HL-60 (cell line): ENCODE data around the gene ACE.

Experiments
- GABPA ChIP-seq: IDR thresholded peaks from 2 replicates; pipeline ENCODE4 v1.6.1; 2012; ENCODE audit warnings: low read depth
- POLR2AphosphoS5 ChIP-seq: IDR thresholded peaks from 2 replicates; pipeline ENCODE4 v1.6.1; 2012; ENCODE audit warnings: low read depth
- SPI1 ChIP-seq: IDR thresholded peaks from 2 replicates; pipeline ENCODE4 v1.6.1; 2012; ENCODE audit warnings: low read depth, mild to moderate bottlenecking, borderline replicate concordance
- TF ChIP-seq, protein P1 (sequence below): IDR thresholded peaks from one replicate; pipeline ENCODE4 v1.5.1; 2011; ENCODE audit warnings: low read length, control low read depth, inconsistent platforms; ENCODE audit not compliant: insufficient read depth
- TF ChIP-seq, protein P2 (sequence below): IDR thresholded peaks from 2 replicates; pipeline ENCODE4 v1.6.1; 2012; ENCODE audit warnings: low read depth; ENCODE audit not compliant: insufficient replicate concordance

DNA sequence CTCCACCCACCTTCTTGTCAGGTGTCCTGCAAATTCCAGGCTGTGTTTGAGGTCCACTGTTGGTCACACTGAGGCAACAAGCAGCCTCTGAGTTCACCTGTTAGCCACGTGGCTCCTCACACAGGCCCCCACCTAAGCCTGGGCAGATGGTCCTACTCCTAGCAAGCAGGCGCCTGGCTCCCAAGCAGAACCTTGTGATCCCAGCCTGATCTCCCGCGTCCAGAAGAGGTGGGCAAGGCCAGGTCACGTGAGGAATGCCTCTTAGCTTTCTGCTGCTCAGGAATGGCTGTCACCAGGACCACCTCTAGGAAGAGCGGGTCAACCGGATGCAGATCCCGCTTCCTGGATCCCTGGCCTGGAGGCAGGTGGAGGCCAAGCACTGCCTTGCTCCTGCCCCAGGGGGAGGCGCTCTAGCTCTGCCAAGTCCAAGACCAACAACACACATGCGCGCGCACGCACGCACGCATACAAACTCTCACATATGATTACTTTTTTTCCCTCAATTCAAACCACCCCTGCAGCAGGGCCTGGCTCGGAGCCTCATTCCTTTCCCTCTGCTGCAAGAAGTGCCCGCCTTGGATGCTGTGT lies 40.2 kb upstream of the ACE start:
- TF ChIP-seq, protein P1, sequence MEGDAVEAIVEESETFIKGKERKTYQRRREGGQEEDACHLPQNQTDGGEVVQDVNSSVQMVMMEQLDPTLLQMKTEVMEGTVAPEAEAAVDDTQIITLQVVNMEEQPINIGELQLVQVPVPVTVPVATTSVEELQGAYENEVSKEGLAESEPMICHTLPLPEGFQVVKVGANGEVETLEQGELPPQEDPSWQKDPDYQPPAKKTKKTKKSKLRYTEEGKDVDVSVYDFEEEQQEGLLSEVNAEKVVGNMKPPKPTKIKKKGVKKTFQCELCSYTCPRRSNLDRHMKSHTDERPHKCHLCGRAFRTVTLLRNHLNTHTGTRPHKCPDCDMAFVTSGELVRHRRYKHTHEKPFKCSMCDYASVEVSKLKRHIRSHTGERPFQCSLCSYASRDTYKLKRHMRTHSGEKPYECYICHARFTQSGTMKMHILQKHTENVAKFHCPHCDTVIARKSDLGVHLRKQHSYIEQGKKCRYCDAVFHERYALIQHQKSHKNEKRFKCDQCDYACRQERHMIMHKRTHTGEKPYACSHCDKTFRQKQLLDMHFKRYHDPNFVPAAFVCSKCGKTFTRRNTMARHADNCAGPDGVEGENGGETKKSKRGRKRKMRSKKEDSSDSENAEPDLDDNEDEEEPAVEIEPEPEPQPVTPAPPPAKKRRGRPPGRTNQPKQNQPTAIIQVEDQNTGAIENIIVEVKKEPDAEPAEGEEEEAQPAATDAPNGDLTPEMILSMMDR = no peak
- TF ChIP-seq GABPA = no peak
- no peak for TF ChIP-seq POLR2AphosphoS5
- TF ChIP-seq, protein P2, sequence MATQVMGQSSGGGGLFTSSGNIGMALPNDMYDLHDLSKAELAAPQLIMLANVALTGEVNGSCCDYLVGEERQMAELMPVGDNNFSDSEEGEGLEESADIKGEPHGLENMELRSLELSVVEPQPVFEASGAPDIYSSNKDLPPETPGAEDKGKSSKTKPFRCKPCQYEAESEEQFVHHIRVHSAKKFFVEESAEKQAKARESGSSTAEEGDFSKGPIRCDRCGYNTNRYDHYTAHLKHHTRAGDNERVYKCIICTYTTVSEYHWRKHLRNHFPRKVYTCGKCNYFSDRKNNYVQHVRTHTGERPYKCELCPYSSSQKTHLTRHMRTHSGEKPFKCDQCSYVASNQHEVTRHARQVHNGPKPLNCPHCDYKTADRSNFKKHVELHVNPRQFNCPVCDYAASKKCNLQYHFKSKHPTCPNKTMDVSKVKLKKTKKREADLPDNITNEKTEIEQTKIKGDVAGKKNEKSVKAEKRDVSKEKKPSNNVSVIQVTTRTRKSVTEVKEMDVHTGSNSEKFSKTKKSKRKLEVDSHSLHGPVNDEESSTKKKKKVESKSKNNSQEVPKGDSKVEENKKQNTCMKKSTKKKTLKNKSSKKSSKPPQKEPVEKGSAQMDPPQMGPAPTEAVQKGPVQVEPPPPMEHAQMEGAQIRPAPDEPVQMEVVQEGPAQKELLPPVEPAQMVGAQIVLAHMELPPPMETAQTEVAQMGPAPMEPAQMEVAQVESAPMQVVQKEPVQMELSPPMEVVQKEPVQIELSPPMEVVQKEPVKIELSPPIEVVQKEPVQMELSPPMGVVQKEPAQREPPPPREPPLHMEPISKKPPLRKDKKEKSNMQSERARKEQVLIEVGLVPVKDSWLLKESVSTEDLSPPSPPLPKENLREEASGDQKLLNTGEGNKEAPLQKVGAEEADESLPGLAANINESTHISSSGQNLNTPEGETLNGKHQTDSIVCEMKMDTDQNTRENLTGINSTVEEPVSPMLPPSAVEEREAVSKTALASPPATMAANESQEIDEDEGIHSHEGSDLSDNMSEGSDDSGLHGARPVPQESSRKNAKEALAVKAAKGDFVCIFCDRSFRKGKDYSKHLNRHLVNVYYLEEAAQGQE = no peak
- TF ChIP-seq SPI1 = no peak
